LNCaP clone FGC (cell line): Measurements from ENCODE around the gene LHPP.
A peak's percentile ranks its signal among the peaks of the same experiment; 100 is the strongest.

Source experiments
- DNase-seq: peaks from one replicate; pipeline ENCODE4 v3.0.0-alpha.2; 2011; ENCODE audit warnings: low read depth
- H3K4me3 ChIP-seq: 2 replicates; pipeline ENCODE4 v1.5.1; 2011; ENCODE audit warnings: mild to moderate bottlenecking, low read depth, low read length, control low read depth
- TF ChIP-seq, protein P1 (sequence below): IDR thresholded peaks from 2 replicates; pipeline ENCODE4 v1.5.1; 2012; ENCODE audit warnings: mild to moderate bottlenecking; ENCODE audit not compliant: control insufficient read depth, insufficient read depth; ENCODE audit errors: extremely low read depth

Gene LHPP

DNA sequence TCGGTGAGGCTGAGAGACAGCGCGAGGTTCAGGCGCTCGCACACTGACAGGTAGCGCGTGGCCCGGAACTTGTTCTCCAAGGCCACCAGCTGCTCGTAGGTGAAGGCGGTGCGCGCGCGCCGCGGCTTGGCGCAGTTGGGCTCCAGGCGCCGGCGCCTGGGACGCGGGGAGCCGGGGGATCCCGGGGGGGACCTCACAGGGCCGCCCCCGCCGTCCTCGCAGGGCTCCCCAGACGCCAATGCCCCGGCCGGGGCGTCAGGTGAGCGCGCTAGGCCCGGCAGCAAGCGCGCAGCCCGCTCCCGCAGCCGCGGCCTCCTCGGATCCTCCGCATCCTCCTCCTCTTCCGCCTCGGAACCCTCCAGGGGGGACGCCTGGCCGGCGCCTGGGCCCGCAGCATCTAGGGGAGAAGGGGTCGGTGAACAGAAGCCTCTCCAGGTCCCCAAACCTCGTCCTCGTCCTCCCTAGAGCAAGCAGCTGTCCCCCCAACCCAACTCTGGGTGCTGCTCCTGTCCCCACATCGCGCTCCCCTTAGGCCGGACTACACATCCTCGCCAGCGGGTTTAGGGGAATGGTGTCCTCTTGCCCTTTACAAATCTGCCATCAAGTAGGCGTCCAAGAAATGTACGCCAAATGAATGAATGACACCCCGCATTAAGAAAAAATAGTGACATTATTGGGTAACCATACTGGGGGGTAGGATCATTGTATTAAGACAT is 13.7 kb upstream of the LHPP start:
- no peak overlapping the region for H3K4me3 ChIP-seq
- DNase-seq, result no peak

DNA sequence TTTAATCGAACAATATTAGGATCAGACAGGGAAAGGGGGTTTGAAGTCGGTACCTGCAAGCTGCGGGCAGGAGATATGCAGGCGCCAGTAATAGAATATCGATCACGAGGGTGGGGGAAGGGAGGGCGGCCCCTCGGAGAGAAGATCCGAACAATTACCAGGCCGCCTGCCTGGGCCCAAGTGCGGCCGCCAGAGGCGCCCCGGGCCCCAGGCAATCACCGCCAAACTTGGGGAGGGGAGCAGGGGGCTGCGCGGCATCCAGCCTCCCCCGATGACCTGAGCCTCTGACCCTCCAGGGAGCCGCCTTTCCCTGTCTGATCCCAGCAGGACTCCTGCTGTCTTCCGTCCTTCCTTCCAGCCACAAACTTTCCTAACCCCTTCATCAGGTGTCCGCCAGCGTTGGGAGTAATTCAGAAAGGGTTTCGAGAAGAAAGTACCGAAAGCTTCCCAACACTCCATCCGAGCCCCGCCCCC is 12.9 kb upstream of the LHPP start:
- DNase-seq, result no peak
- no peak overlapping the region for H3K4me3 ChIP-seq
- TF ChIP-seq, protein P1, sequence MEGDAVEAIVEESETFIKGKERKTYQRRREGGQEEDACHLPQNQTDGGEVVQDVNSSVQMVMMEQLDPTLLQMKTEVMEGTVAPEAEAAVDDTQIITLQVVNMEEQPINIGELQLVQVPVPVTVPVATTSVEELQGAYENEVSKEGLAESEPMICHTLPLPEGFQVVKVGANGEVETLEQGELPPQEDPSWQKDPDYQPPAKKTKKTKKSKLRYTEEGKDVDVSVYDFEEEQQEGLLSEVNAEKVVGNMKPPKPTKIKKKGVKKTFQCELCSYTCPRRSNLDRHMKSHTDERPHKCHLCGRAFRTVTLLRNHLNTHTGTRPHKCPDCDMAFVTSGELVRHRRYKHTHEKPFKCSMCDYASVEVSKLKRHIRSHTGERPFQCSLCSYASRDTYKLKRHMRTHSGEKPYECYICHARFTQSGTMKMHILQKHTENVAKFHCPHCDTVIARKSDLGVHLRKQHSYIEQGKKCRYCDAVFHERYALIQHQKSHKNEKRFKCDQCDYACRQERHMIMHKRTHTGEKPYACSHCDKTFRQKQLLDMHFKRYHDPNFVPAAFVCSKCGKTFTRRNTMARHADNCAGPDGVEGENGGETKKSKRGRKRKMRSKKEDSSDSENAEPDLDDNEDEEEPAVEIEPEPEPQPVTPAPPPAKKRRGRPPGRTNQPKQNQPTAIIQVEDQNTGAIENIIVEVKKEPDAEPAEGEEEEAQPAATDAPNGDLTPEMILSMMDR, result no peak

More for the DNA sequence above, 13.7 kb upstream of the LHPP start:
- TF ChIP-seq, protein P1, result no peak

DNA sequence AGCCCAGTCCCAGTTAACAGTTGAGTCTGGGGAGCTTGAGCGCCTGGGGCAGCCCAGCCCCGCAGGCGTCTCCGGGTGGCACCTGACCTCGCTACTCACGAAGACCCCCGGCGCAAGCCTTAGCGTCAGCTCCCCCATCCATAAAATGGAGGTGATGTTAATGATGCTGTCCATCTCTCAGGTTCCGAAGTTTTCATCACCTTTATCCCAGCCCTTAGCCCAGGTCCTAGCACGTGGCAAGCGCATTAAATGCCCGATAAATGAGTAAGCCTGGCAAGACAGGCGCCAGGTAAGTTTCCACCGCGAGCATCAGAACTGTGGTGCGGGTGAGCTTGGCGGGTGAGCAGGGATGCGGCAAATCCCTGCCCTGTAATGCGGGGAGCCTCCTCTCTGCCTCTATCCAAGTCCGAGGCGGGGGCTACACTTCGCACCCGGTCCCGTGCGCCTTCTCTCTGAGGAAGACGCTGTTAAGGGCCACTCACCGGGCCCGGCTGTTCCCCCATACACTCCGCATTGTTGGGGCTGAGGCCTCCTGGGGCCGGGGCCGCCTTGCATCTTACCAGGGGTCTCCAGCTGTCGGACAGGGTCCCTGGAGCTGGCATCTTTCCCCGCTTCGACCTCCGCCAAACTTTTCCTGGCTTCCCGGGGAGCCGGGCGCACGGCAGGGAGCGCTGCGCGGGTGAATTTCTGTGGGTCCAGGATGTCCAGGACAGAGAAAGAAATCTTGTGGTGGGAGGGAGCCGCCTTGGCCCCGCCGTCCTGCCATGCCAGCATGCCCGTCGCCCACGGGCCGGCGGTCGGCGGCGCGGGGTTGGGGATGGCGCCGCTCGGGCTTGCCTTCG is 12.2 kb upstream of the LHPP start:
- no peak for DNase-seq
- TF ChIP-seq, protein P1, result no peak
- H3K4me3 ChIP-seq, result peak overlapping the region; percentile 18; the same call in 1 of the 2 replicates

DNA sequence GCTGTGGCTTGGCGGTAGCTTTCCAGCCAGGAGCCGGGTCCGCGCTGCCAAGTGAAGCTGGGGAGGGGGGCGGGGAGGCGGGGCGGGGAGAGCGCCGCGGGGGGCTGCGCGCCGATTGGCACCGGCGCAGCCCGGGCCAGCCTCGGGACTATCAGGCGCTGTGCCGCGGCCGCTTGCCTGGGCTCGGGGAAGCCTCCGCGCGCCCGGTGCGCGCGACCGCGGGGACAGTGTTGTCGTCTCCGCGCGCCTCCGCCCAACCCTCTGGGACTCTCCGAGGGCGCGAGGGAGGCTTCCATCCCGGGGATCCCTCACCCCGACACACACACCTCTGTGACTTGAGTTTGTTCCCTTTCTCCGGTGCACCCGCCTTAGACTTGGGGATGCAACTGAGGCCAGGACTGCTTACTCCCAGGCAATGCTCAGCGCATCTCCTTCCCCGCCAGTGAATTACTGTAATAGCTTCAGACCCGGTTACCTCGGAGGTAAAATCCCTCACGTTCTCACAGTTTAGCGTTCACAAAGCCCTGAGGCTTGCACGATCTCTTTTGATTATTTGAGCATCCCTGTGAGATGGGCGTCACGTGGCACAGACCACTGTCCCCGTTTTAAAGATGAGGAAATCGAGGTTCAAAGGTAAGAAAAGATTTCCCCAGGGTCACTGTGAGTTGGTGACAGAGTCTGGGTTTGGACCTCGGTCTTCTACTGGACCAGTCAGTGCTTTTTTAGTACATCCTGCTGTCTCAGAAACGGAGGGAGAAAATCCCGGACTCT is 11.4 kb upstream of the LHPP start, which contains the start of gene NKX1-2:
TSS of gene NKX1-2 (minus strand) at position 24 of the 771 bp plus-strand sequence. CDS start 92 bp downstream, outside the sequence.
- DNase-seq, result no peak
- H3K4me3 ChIP-seq, result peak within 1 kb of the TSS; percentile 18; the same call in 1 of the 2 replicates
- TF ChIP-seq, protein P1, result no peak

DNA sequence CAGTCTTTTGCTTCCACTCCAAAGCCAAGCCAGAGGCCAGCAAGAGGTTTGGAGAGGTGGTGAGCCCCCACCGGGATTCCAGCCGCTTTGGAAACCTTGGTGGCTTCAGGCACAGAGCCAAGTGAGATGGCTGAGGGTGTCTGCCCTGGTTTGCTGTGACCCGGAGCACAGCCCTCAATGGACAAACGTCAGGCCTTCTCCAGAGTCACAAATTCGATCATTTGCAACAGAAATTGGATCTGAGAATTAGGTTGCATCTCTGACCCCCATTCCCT is 10.9 kb upstream of the LHPP start:
- no peak for DNase-seq
- TF ChIP-seq, protein P1, result no peak
- no peak overlapping the region for H3K4me3 ChIP-seq

DNA sequence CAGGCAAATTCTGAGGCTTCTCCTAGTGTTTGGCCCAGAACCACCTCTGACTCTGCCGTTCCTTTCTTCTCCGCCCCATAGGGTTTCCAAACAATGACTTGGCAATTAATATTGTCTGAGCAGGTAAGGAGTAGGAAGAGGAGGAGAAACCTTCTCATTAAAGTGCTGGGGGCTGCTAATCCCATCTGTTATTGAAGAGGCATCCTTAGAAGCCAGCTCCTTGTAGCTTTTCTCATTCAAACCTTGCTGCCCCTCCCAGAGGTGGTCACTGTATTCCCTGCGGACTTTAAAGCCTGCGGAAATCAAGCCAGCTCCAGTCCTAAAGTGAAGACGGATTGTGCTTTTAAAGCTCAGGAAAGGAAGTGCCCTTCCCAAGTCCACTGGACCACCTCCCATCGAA is 10.3 kb upstream of the LHPP start:
- no peak overlapping the region for H3K4me3 ChIP-seq
- TF ChIP-seq, protein P1, result no peak
- no peak for DNase-seq
